Measurements from ENCODE around the gene TENM3.

Gene TENM3

DNA sequence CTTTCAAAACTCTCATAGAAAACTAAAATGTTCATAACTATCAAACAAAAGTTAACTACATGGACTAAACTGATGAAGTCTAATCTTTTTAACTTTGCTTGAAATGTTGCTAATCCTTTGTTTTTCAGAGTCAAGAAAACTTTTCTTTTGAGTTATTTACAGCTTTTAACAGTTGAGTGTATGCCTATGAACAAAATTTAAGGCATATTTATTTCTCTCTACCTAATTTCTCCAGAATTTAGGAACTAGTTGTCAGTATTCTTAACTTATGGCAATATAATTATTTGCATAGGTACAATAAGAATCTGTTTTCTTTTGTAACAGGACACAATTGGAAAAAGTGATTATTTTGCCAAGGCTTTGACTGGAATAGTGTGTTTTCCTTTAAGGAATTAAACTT, 23.8 kb downstream of the TENM3 start:
- Histone ChIP-seq H3K27ac (ENCODE audit: extremely low read depth, low read depth, low read length) (no peak overlapping the region), H3K9me3 (ENCODE audit: control insufficient read depth, insufficient read depth, low read depth, low read length) (no peaks in the 10 kb centered on the region), H3K4me1 (ENCODE audit: control insufficient read depth, insufficient read depth, low read length) (no peaks in the 10 kb centered on the region), H3K4me3 (ENCODE audit: low read depth, low read length) (no peak overlapping the region), H3K36me3 (ENCODE audit: control insufficient read depth in 2 of 2, insufficient read depth in 1 of 2, low read length in 2 of 2) (no peaks in the 10 kb centered on the region)
- no peak for TF ChIP-seq ZNF560 (tag by site-specific recombination; IDR thresholded peaks at IDR 0.05; ENCODE audit: borderline replicate concordance)
- no peak for TF ChIP-seq ZNF768 (tag by site-specific recombination; IDR thresholded peaks at IDR 0.05)
- peak; percentile 63 for TF ChIP-seq SETDB1 (IDR thresholded peaks at IDR 0.05; ENCODE audit: insufficient read length, low read length)
- TF ChIP-seq TRIM28 (IDR thresholded peaks at IDR 0.05; ENCODE audit: borderline replicate concordance, low read length) = no peak
- CTCF ChIA-PET = no interaction called here
- POLR2A ChIA-PET = interaction anchor here (0.7 kb wide), 1 partner anchor 598 kb away, joined by 3 read pairs; no protein-coding TSS in a partner anchor

DNA sequence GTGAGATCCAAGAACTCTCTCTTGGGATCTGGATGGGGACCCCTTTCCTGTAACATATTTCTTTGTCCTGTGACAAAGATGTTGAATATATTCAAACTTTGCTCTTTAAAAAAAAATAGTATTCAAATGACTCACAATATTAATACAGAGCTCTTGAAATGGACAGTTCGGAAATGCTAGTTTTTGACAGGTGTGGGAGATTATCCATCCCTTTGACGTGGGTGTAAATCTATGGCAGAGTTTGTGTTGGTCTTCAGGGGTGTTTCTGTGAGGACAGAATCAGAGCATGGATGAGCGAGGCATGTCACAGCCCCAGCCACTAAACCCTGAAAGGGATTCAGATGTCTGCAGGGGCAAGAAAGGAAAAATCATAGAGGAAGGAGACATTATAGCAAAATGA, 25.8 kb downstream of the TENM3 start:
- no peak overlapping the region for H3K27ac ChIP-seq (ENCODE audit: extremely low read depth, low read depth, low read length)
- H3K4me1 ChIP-seq (ENCODE audit: control insufficient read depth, insufficient read depth, low read length) = no peaks in the 10 kb centered on the region
- ChIA-PET POLR2A (no interaction called here), CTCF (interaction anchor here (0.5 to 0.7 kb wide), 2 partner anchors 50 to 62 kb away, joined by 3 read pairs; no protein-coding TSS in a partner anchor)
- no peak overlapping the region for H3K4me3 ChIP-seq (ENCODE audit: low read depth, low read length)
- no peaks in the 10 kb centered on the region for H3K36me3 ChIP-seq (ENCODE audit: control insufficient read depth in 2 of 2, insufficient read depth in 1 of 2, low read length in 2 of 2)
- no peak for TF ChIP-seq ZNF146 (tag by site-specific recombination; IDR thresholded peaks at IDR 0.05)
- TF ChIP-seq KLF10 (tag by site-specific recombination; IDR thresholded peaks at IDR 0.05) = no peak
- TF ChIP-seq ZNF112 (tag by site-specific recombination; IDR thresholded peaks at IDR 0.05) = no peak
- TF ChIP-seq ZNF37A (tag by site-specific recombination; IDR thresholded peaks at IDR 0.05) = no peak
- no peaks in the 10 kb centered on the region; the same call in 1 of the 2 replicates for H3K9me3 ChIP-seq (ENCODE audit: control insufficient read depth, insufficient read depth, low read depth, low read length)

GRCh38 chr4:182271731-182272130, 28.5 kb downstream of the TENM3 start:
- CTCF ChIA-PET = no interaction called here
- peaks cover 6% of the 10 kb centered on the region; the same call in 1 of the 2 replicates for H3K4me1 ChIP-seq (ENCODE audit: control insufficient read depth, insufficient read depth, low read length)
- no peak overlapping the region for H3K4me3 ChIP-seq (ENCODE audit: low read depth, low read length)
- no peaks in the 10 kb centered on the region for H3K36me3 ChIP-seq (ENCODE audit: control insufficient read depth in 2 of 2, insufficient read depth in 1 of 2, low read length in 2 of 2)
- POLR2A ChIA-PET = no interaction called here
- no peak overlapping the region for H3K27ac ChIP-seq (ENCODE audit: extremely low read depth, low read depth, low read length)
- H3K9me3 ChIP-seq (ENCODE audit: control insufficient read depth, insufficient read depth, low read depth, low read length) = no peaks in the 10 kb centered on the region; the same call in 1 of the 2 replicates
- TF ChIP-seq ZFP37 (tag by site-specific recombination; IDR thresholded peaks at IDR 0.05) (no peak), ZNF214 (tag by site-specific recombination; IDR thresholded peaks at IDR 0.05; ENCODE audit: borderline replicate concordance) (no peak), ZNF692 (tag by site-specific recombination; IDR thresholded peaks at IDR 0.05) (no peak), ZNF433 (tag by site-specific recombination; IDR thresholded peaks at IDR 0.05; ENCODE audit: low read depth) (no peak), ZNF121 (tag by site-specific recombination; IDR thresholded peaks at IDR 0.05) (no peak), TCF7L2 (IDR thresholded peaks at IDR 0.05; ENCODE audit: borderline replicate concordance, low read depth, low read length) (no peak), SALL2 (tag by site-specific recombination; IDR thresholded peaks at IDR 0.05; ENCODE audit: borderline replicate concordance) (no peak), ZNF768 (tag by site-specific recombination; IDR thresholded peaks at IDR 0.05) (no peak), ZNF404 (tag by site-specific recombination; IDR thresholded peaks at IDR 0.05) (no peak), PRDM1 (tag by site-specific recombination; IDR thresholded peaks at IDR 0.05) (no peak), ZSCAN30 (tag by site-specific recombination; IDR thresholded peaks at IDR 0.05) (no peak), HOXD13 (CRISPR knock-in tag; IDR thresholded peaks at IDR 0.05; ENCODE audit: borderline replicate concordance) (no peak), GLIS2 (tag by site-specific recombination; IDR thresholded peaks at IDR 0.05) (no peak), ZNF202 (tag by site-specific recombination; IDR thresholded peaks at IDR 0.05; ENCODE audit: borderline replicate concordance) (no peak), ZNF24 (tag by site-specific recombination; IDR thresholded peaks at IDR 0.05) (no peak)
- TF ChIP-seq, protein P1, sequence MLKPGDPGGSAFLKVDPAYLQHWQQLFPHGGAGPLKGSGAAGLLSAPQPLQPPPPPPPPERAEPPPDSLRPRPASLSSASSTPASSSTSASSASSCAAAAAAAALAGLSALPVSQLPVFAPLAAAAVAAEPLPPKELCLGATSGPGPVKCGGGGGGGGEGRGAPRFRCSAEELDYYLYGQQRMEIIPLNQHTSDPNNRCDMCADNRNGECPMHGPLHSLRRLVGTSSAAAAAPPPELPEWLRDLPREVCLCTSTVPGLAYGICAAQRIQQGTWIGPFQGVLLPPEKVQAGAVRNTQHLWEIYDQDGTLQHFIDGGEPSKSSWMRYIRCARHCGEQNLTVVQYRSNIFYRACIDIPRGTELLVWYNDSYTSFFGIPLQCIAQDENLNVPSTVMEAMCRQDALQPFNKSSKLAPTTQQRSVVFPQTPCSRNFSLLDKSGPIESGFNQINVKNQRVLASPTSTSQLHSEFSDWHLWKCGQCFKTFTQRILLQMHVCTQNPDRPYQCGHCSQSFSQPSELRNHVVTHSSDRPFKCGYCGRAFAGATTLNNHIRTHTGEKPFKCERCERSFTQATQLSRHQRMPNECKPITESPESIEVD (tag by site-specific recombination; IDR thresholded peaks at IDR 0.05) = no peak
- TF ChIP-seq, protein P2, sequence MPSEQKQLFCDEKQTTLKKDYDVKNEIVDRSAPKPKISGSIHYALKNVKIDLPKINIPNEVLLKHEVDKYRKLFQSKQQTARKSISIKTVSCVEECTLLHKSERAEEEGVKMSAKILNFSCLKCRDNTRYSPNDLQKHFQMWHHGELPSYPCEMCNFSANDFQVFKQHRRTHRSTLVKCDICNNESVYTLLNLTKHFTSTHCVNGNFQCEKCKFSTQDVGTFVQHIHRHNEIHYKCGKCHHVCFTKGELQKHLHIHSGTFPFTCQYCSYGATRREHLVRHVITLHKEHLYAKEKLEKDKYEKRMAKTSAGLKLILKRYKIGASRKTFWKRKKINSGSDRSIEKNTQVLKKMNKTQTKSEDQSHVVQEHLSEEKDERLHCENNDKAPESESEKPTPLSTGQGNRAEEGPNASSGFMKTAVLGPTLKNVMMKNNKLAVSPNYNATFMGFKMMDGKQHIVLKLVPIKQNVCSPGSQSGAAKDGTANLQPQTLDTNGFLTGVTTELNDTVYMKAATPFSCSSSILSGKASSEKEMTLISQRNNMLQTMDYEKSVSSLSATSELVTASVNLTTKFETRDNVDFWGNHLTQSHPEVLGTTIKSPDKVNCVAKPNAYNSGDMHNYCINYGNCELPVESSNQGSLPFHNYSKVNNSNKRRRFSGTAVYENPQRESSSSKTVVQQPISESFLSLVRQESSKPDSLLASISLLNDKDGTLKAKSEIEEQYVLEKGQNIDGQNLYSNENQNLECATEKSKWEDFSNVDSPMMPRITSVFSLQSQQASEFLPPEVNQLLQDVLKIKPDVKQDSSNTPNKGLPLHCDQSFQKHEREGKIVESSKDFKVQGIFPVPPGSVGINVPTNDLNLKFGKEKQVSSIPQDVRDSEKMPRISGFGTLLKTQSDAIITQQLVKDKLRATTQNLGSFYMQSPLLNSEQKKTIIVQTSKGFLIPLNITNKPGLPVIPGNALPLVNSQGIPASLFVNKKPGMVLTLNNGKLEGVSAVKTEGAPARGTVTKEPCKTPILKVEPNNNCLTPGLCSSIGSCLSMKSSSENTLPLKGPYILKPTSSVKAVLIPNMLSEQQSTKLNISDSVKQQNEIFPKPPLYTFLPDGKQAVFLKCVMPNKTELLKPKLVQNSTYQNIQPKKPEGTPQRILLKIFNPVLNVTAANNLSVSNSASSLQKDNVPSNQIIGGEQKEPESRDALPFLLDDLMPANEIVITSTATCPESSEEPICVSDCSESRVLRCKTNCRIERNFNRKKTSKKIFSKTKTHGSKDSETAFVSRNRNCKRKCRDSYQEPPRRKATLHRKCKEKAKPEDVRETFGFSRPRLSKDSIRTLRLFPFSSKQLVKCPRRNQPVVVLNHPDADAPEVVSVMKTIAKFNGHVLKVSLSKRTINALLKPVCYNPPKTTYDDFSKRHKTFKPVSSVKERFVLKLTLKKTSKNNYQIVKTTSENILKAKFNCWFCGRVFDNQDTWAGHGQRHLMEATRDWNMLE (tag by site-specific recombination; conservative IDR thresholded peaks at IDR 0.05; ENCODE audit: low read depth) = no peak
